ENCODE results near the gene THRSP. TPM values are rescaled to one million over a fixed set of nuclear protein-coding genes. Genes with fewer than 3 reads are reported as not detected.

THRSP gene
- total RNA-seq, 2 experiments from 2014 or later = not detected

DNA sequence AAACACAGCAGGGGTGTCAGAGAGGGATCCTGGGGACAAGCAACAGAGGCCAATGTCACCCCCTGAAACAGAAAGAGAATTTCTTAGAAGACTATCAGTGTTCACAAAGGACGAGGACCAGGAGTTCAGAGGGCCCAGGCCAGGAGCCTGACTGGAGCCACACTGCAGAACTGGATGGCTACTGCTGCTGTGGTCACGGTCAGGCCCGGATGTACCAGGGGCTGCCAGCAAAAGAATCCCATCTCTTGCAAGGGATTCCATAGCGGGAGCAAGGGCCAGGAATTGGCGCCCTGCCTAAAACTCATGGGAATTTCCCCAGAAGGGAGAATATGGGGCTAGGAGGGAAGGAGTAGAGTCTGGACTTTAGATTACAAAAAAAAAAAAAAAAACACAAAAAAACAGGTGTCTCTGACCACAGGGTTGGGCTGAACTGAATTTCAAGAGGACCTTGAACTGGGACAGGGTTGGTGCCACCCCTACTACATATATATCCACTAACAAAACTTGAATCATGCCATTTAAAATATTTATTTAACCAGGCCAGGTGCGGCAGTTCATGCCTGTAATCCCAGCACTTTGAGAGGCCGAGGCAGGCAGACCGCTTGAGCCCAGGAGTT is 24.9 kb upstream of the THRSP start:
- ATAC-seq (ENCODE audit: poor library complexity) (no peak), DNase-seq (no peak)
- POLR2A ChIA-PET = no interaction called here
- H3K4me1 Mint-ChIP-seq (ENCODE audit: low read depth) = peaks cover 13% of the 10 kb centered on the region
- H3K36me3 ChIP-seq (ENCODE audit: insufficient read depth, low read length) = no peaks in the 10 kb centered on the region
- no peaks in the 10 kb centered on the region for H3K36me3 Mint-ChIP-seq (ENCODE audit: low read depth)
- no peak overlapping the region for H3K4me3 ChIP-seq (ENCODE audit: low read length)
- TF ChIP-seq, protein P1, sequence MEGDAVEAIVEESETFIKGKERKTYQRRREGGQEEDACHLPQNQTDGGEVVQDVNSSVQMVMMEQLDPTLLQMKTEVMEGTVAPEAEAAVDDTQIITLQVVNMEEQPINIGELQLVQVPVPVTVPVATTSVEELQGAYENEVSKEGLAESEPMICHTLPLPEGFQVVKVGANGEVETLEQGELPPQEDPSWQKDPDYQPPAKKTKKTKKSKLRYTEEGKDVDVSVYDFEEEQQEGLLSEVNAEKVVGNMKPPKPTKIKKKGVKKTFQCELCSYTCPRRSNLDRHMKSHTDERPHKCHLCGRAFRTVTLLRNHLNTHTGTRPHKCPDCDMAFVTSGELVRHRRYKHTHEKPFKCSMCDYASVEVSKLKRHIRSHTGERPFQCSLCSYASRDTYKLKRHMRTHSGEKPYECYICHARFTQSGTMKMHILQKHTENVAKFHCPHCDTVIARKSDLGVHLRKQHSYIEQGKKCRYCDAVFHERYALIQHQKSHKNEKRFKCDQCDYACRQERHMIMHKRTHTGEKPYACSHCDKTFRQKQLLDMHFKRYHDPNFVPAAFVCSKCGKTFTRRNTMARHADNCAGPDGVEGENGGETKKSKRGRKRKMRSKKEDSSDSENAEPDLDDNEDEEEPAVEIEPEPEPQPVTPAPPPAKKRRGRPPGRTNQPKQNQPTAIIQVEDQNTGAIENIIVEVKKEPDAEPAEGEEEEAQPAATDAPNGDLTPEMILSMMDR (IDR thresholded peaks at IDR 0.05) = no peak
- H3K27me3 Mint-ChIP-seq = peaks cover 6% of the 10 kb centered on the region
- H3K9me3 ChIP-seq (ENCODE audit: control insufficient read depth in 1 of 2, insufficient read depth in 1 of 2, low read length in 2 of 2) = no peaks in the 10 kb centered on the region
- H3K27ac Mint-ChIP-seq = no peak overlapping the region
- intact Hi-C loops (cut with DNase I, micrococcal nuclease) = no loop called here
- no peaks in the 10 kb centered on the region for H3K27me3 ChIP-seq (ENCODE audit: control insufficient read depth in 1 of 2, insufficient read depth in 2 of 2, low read length in 2 of 2)
- peaks cover 6% of the 10 kb centered on the region for H3K4me1 ChIP-seq (ENCODE audit: insufficient read depth, low read length)
- H3K4me3 Mint-ChIP-seq = no peak overlapping the region
- CTCF ChIA-PET = no interaction called here
- H3K9me3 Mint-ChIP-seq = no peaks in the 10 kb centered on the region
- H3K27ac ChIP-seq (ENCODE audit: low read depth in 1 of 2, low read length in 2 of 2) = no peak overlapping the region

DNA sequence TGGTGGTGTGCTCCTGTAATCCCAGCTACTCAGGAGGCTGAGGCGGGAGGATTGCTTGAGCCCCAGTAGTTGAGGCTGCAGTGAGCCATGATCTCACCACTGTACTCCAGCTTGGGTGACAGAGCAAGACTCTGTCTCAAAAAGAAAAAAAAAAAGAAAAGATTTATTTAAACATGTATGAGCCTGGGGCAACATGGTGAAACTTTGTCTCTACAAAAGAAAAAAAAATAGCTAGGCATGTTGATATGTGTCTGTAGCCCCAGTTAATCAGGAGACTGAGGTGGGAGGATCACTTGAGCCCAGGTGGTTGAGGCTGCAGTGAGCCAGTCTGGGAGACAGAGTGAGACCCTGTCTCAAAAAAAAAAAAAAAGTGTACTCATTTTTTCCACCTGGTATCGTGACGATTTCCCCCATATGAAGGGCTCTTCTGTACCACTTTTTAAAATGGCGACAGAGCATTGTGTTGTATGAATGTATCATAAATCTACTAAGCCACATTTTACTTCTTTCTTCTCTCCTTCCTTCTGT is 24.2 kb upstream of the THRSP start:
- no peak overlapping the region for H3K27ac ChIP-seq (ENCODE audit: low read depth in 1 of 2, low read length in 2 of 2)
- ATAC-seq (ENCODE audit: poor library complexity) (no peak), DNase-seq (no peak)
- Mint-ChIP-seq H3K27me3 (peaks cover 6% of the 10 kb centered on the region), H3K4me1 (ENCODE audit: low read depth) (peaks cover 13% of the 10 kb centered on the region), H3K9me3 (no peaks in the 10 kb centered on the region), H3K27ac (peak overlapping the region; percentile 6), H3K4me3 (no peak overlapping the region), H3K36me3 (ENCODE audit: low read depth) (no peaks in the 10 kb centered on the region)
- intact Hi-C loops (cut with DNase I, micrococcal nuclease) = no loop called here
- H3K36me3 ChIP-seq (ENCODE audit: insufficient read depth, low read length) = no peaks in the 10 kb centered on the region
- POLR2A ChIA-PET = no interaction called here
- H3K4me1 ChIP-seq (ENCODE audit: insufficient read depth, low read length) = peaks cover 6% of the 10 kb centered on the region
- CTCF ChIA-PET = no interaction called here
- H3K9me3 ChIP-seq (ENCODE audit: control insufficient read depth in 1 of 2, insufficient read depth in 1 of 2, low read length in 2 of 2) = no peaks in the 10 kb centered on the region
- no peak overlapping the region for H3K4me3 ChIP-seq (ENCODE audit: low read length)
- TF ChIP-seq, protein P1 (IDR thresholded peaks at IDR 0.05) = no peak
- H3K27me3 ChIP-seq (ENCODE audit: control insufficient read depth in 1 of 2, insufficient read depth in 2 of 2, low read length in 2 of 2) = no peaks in the 10 kb centered on the region

DNA sequence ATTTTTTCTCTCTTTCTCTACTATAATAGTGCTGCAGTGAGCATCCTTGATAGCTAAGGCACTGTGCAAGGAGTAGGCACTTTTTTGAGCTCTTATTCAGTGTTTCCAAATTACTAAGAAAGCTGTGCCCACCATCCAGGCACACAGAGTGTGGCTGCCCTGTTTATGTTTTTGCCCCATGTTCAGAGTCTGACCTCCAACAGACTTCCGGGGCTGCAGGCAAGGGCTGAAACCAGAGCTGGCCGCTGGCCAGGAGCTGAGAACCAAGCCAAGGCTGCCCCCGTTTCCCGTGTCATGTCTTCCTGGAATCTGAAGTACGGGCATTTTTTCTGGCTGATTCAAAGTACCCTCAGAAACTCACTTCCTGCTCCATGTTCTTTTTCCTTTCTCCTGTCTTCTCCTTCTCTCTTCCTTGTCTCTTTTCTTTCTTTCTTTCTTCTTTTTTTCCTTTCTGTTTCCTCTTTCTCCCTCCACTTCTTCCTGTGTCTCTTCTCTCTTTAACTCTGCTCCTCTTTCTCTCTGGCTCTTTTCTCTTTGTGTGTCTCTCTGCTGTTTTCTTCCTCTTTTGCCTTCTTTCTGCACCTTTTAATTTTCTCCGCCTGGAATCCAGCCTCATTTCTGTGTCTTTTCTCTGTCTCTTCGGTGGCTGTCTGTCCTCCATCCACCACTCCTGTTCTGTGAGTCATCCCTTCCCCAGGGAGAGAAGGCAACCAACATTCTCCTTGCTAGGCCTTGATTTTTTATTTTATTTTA is 23.6 kb upstream of the THRSP start:
- DNase-seq (peak in 3 of 14 experiments; percentile 7 to 19 (median 10)), ATAC-seq (ENCODE audit: poor library complexity) (no peak)
- no peaks in the 10 kb centered on the region for H3K27me3 Mint-ChIP-seq
- no peaks in the 10 kb centered on the region for H3K36me3 Mint-ChIP-seq (ENCODE audit: low read depth)
- H3K4me1 Mint-ChIP-seq (ENCODE audit: low read depth) = peaks cover 13% of the 10 kb centered on the region
- H3K4me3 ChIP-seq (ENCODE audit: low read length) = no peak overlapping the region
- ChIA-PET POLR2A (no interaction called here), CTCF (no interaction called here)
- H3K27ac Mint-ChIP-seq = peak overlapping the region; percentile 6
- intact Hi-C loops (cut with DNase I, micrococcal nuclease) = no loop called here
- no peaks in the 10 kb centered on the region for H3K9me3 Mint-ChIP-seq
- peaks cover 6% of the 10 kb centered on the region for H3K4me1 ChIP-seq (ENCODE audit: insufficient read depth, low read length)
- H3K27me3 ChIP-seq (ENCODE audit: control insufficient read depth in 1 of 2, insufficient read depth in 2 of 2, low read length in 2 of 2) = no peaks in the 10 kb centered on the region
- no peak overlapping the region for H3K4me3 Mint-ChIP-seq
- TF ChIP-seq, protein P1 (IDR thresholded peaks at IDR 0.05) = no peak
- H3K9me3 ChIP-seq (ENCODE audit: control insufficient read depth in 1 of 2, insufficient read depth in 1 of 2, low read length in 2 of 2) = no peaks in the 10 kb centered on the region
- no peaks in the 10 kb centered on the region for H3K36me3 ChIP-seq (ENCODE audit: insufficient read depth, low read length)
- no peak overlapping the region for H3K27ac ChIP-seq (ENCODE audit: low read depth in 1 of 2, low read length in 2 of 2)

All from CD4-positive, alpha-beta T cell (primary cell).